ENCODE results near the gene ST14.

The ST14 gene

DNA sequence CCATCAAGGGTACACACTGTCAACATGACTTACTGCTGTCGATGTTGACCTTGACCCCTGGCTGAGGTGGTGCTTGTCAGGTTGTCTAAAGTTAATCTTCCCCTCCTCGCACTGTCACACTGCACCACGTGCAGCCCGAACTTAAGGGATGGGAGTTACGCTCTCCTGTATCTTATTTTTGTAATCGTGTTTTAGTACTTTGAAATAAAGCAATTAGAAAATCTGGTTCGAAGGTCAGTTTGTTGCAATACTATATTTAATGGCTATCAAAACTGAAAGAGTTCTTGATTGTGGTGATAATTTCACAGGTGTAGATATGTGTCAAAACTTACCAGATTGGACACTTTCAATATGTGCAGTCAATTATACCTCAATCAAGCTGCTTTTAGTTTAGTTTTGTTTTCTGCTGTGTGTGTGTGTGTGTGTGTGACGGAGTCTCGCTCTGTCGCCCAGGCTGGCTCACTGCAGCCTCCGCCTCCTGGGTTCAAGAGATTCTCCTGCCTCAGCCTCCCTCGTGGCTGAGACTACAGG lies 10.7 kb upstream of the ST14 start:
- no peaks in the 10 kb centered on the region for H3K9me3 Mint-ChIP-seq
- H3K27me3 Mint-ChIP-seq, result no peaks in the 10 kb centered on the region
- H3K4me1 Mint-ChIP-seq, result peaks cover 11% of the 10 kb centered on the region
- no peak overlapping the region for H3K4me3 Mint-ChIP-seq
- ATAC-seq, result no peak
- no peak for DNase-seq
- peak overlapping the region in 1 of 2 donors; percentile 74 for H3K27ac Mint-ChIP-seq

DNA sequence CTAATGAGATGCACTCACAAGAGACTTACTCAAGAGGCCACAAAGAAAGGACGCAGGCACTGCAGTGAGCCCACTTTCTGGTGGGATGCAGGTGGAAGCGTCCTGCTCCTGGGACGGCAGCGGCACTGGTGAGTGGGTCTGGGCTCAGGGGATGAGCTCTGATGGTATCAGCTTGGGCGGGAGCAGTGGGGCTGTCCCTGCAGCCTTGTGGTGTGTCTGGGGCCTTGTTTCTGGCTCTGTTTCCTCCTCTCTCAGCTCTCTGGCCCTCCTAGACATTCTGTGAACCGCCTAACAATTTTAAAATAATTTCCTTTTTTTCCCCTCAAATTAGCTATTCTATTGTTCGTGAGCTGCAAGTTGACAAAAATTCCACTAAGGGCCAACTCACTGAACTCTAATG lies 8.8 kb upstream of the ST14 start:
- no peak overlapping the region for H3K27ac Mint-ChIP-seq

GRCh38 chr11:130151196-130151595 lies 8.4 kb upstream of the ST14 start:
- no peaks in the 10 kb centered on the region for H3K9me3 Mint-ChIP-seq
- DNase-seq (no peak), ATAC-seq (no peak)
- H3K4me3 Mint-ChIP-seq, result no peak overlapping the region
- H3K27me3 Mint-ChIP-seq, result peaks cover 5% of the 10 kb centered on the region
- H3K27ac Mint-ChIP-seq, result no peak overlapping the region
- peaks cover 10% of the 10 kb centered on the region for H3K4me1 Mint-ChIP-seq

More for the DNA sequence above, 8.8 kb upstream of the ST14 start:
- ATAC-seq (no peak), DNase-seq (no peak)
- Mint-ChIP-seq H3K9me3 (no peaks in the 10 kb centered on the region), H3K4me3 (no peak overlapping the region), H3K4me1 (peaks cover 11% of the 10 kb centered on the region), H3K27me3 (peaks cover under 1% of the 10 kb centered on the region)

- DNase-seq (no peak), ATAC-seq (no peak)
- peaks cover 50% of the 10 kb centered on the region for H3K27me3 Mint-ChIP-seq
- H3K27ac Mint-ChIP-seq, result no peak overlapping the region
- peaks cover 14% of the 10 kb centered on the region for H3K4me1 Mint-ChIP-seq
- no peaks in the 10 kb centered on the region for H3K9me3 Mint-ChIP-seq
- no peak overlapping the region for H3K4me3 Mint-ChIP-seq
Measured at GRCh38 chr11:130156108-130157022, 3.2 kb upstream of the ST14 start.

DNA sequence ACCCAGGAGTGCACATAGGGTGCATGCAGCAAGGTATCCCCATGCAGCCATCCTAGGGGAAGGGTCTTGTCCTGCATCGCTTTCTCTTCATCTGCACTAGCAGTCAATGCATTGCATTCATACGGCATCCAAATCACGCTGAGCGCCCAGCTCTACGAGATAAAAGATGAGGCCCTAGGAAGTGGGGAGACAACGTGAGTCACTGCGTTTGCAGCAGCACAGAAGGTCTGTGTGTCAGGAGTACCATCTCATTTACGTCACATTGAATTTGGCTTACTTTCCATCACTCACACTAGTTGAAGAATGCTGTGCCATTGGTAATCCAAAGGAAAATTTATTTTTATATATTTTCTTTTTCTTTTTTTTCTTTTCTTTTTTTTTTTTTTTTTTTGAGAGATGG lies 2.5 kb upstream of the ST14 start:
- H3K4me3 Mint-ChIP-seq, result no peak overlapping the region
- peaks cover 57% of the 10 kb centered on the region for H3K27me3 Mint-ChIP-seq
- DNase-seq (no peak), ATAC-seq (no peak)
- peaks cover 19% of the 10 kb centered on the region for H3K4me1 Mint-ChIP-seq
- no peaks in the 10 kb centered on the region for H3K9me3 Mint-ChIP-seq
- no peak overlapping the region for H3K27ac Mint-ChIP-seq

DNA sequence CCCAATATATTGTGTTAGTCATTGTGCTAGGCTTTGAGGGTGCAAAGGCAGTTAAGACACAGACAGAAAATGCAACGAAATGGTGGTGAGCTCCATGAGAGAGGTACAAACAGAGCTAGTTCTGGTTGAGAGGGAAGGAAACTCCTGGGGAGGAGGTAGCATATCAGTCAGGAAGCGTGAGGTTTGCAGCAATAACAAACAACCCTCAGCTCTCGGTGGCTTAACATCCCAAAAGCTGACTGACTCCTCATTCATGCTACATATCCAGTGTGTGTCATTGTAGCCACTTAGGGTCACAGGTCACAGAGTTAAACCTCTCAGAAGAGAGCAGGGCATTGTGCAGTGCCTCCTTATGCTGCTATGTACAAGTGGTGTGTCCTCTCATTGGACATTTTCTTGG lies 1.7 kb upstream of the ST14 start:
- H3K4me1 Mint-ChIP-seq, result peaks cover 19% of the 10 kb centered on the region
- H3K27ac Mint-ChIP-seq, result no peak overlapping the region
- DNase-seq (no peak), ATAC-seq (no peak)
- no peak overlapping the region for H3K4me3 Mint-ChIP-seq
- H3K9me3 Mint-ChIP-seq, result no peaks in the 10 kb centered on the region
- H3K27me3 Mint-ChIP-seq, result peaks cover 65% of the 10 kb centered on the region

DNA sequence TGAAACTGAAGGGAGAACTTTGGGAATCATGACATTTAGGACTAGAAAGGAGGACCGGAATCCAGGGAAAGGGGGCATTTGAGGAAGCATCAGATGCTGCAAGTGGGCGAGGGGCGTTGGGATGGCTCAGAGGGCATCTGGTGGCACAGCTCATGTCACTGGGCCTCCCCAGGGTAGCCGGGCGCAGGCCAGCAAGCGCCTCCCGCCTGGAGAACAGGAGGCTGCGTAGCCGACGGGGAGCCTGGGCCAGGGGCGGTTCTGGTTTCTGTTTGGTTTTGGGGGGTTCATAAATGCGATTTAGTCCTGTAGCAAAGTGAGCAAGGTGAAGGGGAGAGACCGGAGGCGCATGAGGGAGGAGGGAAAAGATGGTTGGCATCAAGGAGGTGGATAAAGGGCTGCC lies 443 bp upstream of the ST14 start:
- Mint-ChIP-seq H3K27me3 (peaks cover 78% of the 10 kb centered on the region), H3K9me3 (no peaks in the 10 kb centered on the region), H3K4me3 (peak overlapping the region; percentile 14 to 55), H3K27ac (no peak overlapping the region), H3K4me1 (peaks cover 19% of the 10 kb centered on the region)
- ATAC-seq (no peak), DNase-seq (no peak)

DNA sequence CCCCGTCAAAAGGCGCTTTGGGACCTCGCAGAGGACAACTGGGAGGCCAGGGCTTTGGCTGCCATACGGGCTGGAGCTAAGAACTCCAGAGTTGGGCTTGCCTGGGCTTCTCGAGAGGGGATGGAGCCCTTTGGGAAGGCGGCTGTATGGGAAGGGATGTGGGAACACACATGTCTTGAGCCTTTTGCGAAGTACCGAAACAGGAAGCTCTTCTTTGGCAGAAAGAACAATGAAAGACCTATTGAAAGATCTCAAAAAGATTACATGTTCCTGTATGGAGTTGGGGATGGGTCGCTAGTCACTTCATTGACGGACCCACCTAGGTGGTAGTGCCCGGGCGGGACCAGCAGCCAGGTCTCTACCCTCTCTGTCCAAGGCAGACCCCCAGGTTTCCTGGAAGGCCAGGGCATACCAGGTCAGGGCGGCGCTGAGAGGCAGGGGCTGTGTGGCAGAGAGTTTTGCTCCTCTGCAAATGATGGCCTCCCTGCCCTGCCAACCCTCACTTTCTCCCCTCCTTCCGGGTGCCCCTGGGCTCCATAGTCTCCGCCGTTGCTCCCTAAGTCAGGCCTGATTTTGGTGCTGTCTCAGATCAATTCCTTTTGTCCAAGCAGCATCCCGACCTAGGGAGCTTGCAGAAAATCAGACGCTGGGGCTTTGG lies 1.0 kb downstream of the ST14 start:
- no peak for ATAC-seq
- Mint-ChIP-seq H3K4me1 (peaks cover 19% of the 10 kb centered on the region), H3K27me3 (peaks cover 92% of the 10 kb centered on the region), H3K4me3 (peak overlapping the region; percentile 57 to 61), H3K27ac (no peak overlapping the region), H3K9me3 (no peaks in the 10 kb centered on the region)
- DNase-seq, result no peak

DNA sequence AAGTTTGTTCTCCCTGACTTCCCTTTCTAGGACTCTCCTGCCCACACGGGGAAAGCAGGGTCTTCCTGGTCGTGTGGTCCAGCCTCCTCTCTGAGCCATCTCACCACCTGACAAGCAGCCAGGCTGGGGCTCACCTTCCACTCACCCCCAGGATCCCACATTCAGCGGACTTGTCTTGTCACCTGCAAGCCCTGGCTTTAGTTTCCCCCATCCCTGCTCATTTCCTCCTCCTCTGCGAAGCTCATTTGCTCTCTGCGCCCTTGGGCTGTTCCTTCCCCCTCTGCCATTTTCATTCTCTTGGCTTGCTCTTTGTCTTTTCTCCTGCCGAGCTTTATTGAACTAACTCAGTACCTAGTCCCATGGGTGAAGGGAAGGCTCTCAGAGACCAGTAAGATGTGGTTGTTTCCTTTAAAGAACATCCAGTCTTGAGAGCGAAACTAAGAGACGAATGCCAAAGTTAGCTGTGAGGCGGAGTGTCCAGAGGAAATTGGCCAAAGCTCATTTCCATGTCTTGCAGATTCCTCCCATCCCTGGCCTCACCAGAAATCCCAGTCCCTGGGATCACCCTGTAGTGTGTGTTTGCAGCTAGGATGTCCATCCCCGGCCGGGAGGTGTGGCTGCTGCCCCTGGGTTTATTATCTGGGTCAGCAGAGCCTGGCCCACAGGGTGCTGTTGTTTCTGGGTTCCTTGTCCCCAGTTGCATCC lies 2.0 kb downstream of the ST14 start:
- Mint-ChIP-seq H3K27me3 (peaks cover 93% of the 10 kb centered on the region), H3K4me1 (peaks cover 19% of the 10 kb centered on the region), H3K9me3 (no peaks in the 10 kb centered on the region), H3K4me3 (peak overlapping the region in 1 of 2 donors; percentile 11), H3K27ac (no peak overlapping the region)
- no peak for DNase-seq
- no peak for ATAC-seq

DNA sequence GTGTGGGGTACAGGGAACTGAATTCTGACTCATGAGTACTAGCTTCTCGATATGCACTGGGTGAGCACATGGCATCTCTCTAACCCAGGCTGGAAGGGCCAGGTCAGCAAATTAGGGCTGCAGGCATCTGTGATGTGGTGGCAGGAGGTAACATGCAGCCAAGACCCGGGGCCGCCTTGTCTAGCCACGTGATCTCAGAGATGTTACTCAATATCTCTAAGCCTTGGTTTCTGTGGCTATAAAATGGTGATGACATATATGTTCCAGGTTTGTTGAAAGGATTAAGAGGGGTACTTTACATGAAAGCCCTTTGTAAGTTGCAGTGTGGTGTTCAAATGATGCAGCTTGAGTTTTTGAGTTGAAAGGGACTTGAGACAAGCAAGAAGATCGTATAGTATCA lies 3.2 kb downstream of the ST14 start:
- DNase-seq (no peak), ATAC-seq (peak; percentile 43)
- H3K27me3 Mint-ChIP-seq, result peaks cover 87% of the 10 kb centered on the region
- no peak overlapping the region for H3K27ac Mint-ChIP-seq
- peaks cover 19% of the 10 kb centered on the region for H3K4me1 Mint-ChIP-seq
- no peaks in the 10 kb centered on the region for H3K9me3 Mint-ChIP-seq
- no peak overlapping the region for H3K4me3 Mint-ChIP-seq

GRCh38 chr11:130163346-130164220 lies 4.0 kb downstream of the ST14 start:
- H3K9me3 Mint-ChIP-seq, result no peaks in the 10 kb centered on the region
- ATAC-seq, result no peak
- DNase-seq, result no peak
- H3K4me3 Mint-ChIP-seq, result no peak overlapping the region
- H3K27ac Mint-ChIP-seq, result no peak overlapping the region
- H3K4me1 Mint-ChIP-seq, result peaks cover 19% of the 10 kb centered on the region
- peaks cover 78% of the 10 kb centered on the region for H3K27me3 Mint-ChIP-seq

GRCh38 chr11:130164221-130164570 lies 4.6 kb downstream of the ST14 start:
- H3K4me1 Mint-ChIP-seq, result peaks cover 13% of the 10 kb centered on the region
- no peak for ATAC-seq
- no peaks in the 10 kb centered on the region for H3K9me3 Mint-ChIP-seq
- no peak for DNase-seq
- H3K4me3 Mint-ChIP-seq, result no peak overlapping the region
- peaks cover 75% of the 10 kb centered on the region for H3K27me3 Mint-ChIP-seq
- H3K27ac Mint-ChIP-seq, result no peak overlapping the region

DNA sequence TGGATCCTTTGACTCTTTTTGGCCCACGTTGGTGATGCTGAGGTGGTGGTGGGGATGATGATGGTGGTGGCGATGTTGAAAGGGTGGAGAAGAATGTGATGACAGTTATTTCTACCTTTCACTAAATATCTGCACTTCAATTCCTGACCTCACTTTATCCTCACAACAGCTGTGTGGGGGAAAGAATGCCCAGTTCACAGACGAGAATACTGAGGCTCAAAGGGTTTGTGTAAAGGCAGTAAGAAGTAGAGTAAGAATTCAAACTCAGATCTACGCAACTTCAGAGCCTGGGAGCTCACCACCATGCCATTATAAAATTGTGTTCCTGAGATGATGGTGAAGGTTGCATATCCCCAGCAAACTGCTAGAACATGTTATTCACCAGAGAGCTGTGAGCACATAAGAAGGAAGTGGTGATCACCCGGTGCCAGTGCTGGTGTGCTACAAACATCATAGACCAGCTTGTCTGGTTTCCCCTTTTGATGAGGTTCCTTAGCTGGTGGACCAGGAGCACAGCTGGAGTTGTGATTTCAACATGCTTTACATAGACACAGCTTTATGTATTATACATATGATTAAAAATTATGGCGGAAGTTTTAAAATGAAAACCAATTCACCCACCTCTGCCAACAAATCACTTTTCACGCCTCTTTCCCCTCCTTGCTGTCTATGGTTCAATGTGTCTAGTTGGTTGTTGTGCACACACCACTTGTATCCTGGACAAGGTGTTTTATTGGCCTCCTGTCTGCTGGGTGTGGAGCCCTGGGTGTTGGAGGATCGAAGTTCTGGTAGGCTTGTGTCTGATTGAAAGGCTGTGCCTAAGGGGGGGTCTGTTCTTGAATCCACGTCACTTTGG lies 6.2 kb downstream of the ST14 start:
- peaks cover 5% of the 10 kb centered on the region for H3K4me1 Mint-ChIP-seq
- H3K4me3 Mint-ChIP-seq, result no peak overlapping the region
- no peak overlapping the region for H3K27ac Mint-ChIP-seq
- no peak for ATAC-seq
- H3K9me3 Mint-ChIP-seq, result no peaks in the 10 kb centered on the region
- no peak for DNase-seq
- H3K27me3 Mint-ChIP-seq, result peaks cover 71% of the 10 kb centered on the region

- ATAC-seq (no peak), DNase-seq (no peak)
- Mint-ChIP-seq H3K27me3 (peaks cover 67% of the 10 kb centered on the region), H3K4me3 (no peak overlapping the region), H3K9me3 (no peaks in the 10 kb centered on the region), H3K4me1 (peaks cover 4% of the 10 kb centered on the region), H3K27ac (no peak overlapping the region)
Measured at GRCh38 chr11:130166457-130166784, 6.8 kb downstream of the ST14 start.

Measured in stimulated activated naive CD8-positive, alpha-beta T cell treated with anti-CD3 and anti-CD28 coated beads, Interleukin-15, amount 100 ng/mL, for 72 hours (primary cell).